Activated CD4-positive, CD25-positive, alpha-beta regulatory T cell treated with anti-CD3 and anti-CD28 coated beads, Interleukin-2, amount 50 U/mL, for 72 hours (primary cell): ENCODE results near the gene FADS1.

ENCODE experiments used
- DNase-seq: peaks from one replicate; pipeline ENCODE4 v3.0.0; 2021

FADS1 gene

DNA sequence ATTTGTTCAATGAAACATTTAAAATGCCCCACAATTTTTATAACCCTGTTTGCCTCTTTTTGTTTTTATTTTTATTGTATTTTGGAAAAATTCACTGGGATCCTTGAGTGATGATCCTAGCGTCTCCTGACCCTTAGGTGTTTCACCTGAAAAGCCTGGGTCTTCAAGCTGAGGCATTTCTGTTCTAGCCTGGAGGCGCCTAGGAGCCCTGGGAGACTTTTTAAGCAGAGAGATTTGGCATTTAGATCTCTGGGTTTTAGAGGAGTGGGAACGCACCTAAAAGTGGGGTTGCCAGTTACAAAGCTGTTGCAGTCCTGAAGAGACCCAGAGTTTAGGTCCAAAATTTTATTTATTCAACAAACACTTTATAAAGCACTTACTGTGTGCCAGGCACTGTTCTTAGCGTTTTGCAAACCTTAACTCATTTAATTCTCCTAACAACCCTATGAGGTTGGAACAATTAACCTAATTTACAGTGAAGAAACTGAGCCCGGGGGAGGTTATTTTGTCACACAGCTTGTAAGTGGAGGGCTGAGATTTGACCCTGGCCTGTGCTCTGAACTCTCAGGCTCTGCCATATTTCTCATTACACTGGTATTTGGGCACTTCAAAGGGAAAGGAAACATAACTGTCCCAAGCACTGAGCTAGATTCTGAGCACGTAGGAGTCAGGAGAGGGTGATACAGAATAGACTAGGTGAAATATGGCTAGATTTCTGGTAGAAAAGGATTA is 834 bp upstream of the FADS1 start:
- DNase-seq = no peak

DNA sequence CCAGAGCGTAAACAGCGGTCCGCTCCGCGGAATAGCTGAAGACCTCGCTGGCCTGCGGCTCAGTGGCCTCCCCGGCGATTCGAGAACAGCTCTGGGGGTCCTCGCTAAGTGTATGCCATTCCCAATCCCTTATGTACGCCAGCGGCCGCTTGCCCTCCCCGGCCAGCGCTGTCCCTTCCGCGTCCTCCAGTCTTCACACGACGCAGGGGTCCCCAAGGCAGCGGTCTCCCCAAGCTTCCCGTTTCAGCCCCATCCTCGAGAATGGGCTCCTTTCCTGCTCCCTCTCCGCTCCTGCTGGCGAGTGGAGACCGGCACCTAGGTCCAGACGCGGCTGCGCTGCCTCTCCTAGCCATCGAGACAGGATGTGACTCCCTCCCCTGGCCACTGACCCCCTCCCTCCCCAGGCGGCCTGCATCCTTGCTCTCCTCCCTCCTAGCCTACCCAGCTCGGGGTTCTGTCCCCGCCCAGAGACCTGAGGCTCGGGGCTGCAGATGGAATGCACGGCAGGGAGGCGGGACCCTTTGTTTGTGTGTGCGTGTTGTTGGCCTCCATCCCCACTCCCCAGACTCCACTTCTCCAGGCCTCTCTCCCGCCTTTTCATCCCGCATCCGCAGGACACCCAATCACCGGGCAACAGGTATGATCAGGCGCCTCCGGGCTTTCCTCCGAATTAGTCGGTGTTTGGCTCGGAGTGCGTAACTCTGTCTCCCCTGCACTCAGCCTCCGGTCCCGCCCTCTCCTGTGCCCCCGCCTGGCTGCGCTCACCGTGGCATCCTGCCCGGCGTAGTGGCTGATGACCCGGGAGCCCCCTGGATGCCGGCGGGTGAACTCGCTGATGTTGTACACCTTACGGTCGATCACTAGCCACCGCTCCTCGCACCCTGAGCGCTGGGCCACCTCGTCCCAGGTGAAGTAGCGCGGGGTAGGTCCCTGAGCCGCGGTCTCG is 740 bp downstream of the FADS1 start:
- DNase-seq = peak; percentile 61

DNA sequence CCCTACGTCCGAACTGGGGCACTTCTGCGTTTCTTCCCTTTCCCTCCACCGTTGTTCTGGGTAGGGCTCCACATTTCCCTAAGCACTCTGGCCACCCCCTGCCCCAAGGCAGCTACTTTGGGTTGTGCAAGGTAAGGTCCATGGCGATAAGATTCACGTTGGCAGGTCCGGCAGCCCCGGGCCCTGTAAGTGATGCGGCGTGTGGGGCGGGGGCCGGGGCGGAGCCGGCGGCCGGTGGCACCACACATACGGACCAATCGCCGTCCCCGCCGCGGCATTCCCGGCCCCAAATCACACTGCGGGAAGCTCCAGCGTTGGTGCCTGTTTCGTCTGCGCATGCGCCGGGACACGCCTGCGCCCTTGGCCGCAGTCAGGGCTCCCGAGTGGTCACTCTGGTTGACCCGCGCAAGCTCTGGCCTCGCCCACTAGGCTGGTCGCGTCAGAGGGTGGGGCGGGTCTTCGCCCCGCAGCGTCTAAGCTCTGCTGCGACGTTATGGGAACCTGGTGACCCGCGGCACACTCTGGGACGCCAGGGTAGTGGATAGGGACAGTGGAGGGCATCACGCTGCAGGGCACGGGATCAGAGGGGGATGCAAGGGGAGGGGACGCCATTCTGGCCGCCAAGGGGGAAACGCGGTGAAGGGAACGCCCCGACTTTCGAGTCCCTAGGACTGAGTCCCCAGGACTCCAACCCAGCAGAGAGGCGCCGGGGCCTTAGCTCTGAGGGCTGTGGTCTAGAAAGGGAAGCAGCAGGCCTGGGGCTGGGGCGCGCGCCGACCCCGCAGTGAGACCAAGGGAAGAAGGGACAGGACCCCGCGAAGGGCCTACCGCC is 1.6 kb downstream of the FADS1 start:
- peak; percentile 80 for DNase-seq

GRCh38 chr11:61814247-61814957 is 2.4 kb downstream of the FADS1 start:
- DNase-seq = no peak

DNA sequence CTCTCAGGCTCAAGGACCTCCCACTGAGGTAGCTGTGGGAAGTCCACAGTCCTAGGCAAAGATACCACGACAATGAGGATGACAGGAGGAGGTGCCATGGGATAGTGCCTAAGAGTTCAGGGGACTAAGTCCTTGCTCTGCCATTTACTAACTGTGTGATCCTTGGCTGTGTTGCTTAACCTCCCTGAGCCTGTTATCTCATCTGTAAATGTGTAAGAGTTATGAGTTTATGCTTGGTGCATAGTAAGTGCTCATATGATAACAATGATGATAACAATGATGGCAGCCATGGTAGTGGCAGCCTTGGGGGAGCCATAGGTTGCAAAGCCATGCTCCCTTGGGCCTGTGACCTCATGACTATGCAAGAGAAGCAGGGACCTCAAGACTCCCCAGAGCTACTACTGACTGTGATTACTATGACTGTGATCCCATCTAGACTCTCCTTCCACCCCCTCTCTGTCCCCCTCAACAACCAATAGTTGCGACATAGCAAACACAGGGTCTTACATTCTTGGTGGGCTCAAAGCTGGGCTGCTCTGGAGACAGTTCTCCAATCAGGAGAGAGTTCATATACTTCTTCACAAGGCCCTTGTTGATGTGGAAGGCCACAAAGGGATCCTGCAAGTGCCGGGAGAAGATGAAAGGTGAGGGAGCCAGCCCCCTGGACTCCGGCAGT is 3.9 kb downstream of the FADS1 start:
- DNase-seq = no peak

GRCh38 chr11:61811831-61812230 is 5.0 kb downstream of the FADS1 start:
- DNase-seq = no peak

- no peak for DNase-seq
These were observed 6.1 kb downstream of the FADS1 start for GRCh38 chr11:61810671-61811175.

- no peak for DNase-seq
These were observed 10.0 kb downstream of the FADS1 start for GRCh38 chr11:61806785-61807184.

- DNase-seq = no peak
These were observed 11.7 kb downstream of the FADS1 start for GRCh38 chr11:61805146-61805545.

- DNase-seq = no peak
These were observed 12.7 kb downstream of the FADS1 start for GRCh38 chr11:61803889-61804647.

- DNase-seq = no peak
These were observed 14.2 kb downstream of the FADS1 start for GRCh38 chr11:61802605-61803004.

- no peak for DNase-seq
These were observed 16.2 kb downstream of the FADS1 start for GRCh38 chr11:61800331-61801281.

DNA sequence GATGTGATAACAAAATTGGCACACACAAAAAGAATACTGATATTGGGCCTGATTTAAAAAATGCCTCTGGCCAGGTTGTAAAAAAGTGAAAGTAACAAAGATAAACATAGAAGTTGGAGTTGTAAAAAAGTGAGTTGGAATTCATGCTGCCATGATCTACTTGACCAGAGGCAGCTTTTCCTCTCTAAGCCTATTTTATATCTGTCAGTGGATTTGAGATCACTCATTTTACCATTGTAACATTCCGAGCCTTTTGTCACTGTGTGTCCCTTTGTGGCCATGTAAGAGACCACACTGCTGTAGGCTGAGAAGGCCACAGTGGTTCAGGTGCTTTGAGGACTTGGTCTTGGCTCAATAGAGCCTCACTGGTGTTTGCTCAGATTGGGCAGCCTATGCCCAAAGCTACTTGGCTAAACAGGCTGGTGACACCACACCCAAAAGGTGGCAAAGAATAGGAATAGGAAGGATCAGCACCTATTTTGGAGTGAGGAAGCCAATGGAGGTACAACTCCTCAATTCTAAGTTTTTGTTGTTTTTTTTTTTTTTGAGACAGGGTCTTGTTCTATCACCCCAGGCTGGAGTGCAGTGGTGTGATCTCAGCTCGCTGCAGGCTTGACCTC is 17.0 kb downstream of the FADS1 start:
- no peak for DNase-seq

DNA sequence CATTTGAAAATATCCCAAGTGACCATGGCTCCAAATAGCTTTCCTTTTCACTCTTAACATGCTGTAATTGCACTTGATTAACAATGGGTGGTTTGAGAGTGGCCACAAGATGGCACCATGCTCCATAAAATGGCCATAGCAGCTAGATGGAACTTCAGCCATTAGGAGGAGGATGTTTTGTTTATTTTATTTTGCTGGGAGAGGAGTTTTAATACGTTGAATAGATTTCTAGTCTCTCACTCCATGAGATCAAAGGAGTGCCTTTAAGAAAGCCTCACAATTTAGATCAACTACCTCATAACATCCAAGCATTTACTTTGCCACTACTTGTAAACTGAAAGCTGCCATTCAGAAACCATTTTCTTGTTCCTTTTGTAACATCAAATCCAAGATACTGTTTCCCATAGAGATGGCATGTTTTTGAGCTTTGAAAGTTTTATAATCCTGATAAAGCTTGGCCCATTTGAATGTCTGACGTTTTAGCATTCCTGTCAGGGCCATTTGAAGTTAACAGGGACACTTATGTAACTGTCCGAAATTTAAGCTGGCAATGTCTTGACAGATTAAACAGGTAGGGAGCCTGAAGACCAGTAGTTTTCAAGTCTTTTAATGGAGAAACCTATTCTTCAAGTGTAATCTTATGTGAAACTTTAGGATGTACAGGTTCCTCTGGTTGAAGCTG is 19.4 kb downstream of the FADS1 start:
- peak; percentile 57 for DNase-seq

DNA sequence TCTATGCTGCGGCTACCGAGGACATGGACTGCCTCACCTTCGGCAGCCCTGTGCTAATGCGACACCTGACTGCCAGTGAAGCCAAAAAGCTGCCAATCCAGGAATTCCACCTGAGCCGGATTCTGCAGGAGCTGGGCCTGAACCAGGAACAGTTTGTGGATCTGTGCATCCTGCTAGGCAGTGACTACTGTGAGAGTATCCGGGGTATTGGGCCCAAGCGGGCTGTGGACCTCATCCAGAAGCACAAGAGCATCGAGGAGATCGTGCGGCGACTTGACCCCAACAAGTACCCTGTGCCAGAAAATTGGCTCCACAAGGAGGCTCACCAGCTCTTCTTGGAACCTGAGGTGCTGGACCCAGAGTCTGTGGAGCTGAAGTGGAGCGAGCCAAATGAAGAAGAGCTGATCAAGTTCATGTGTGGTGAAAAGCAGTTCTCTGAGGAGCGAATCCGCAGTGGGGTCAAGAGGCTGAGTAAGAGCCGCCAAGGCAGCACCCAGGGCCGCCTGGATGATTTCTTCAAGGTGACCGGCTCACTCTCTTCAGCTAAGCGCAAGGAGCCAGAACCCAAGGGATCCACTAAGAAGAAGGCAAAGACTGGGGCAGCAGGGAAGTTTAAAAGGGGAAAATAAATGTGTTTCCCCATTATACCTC is 20.8 kb downstream of the FADS1 start:
- DNase-seq = no peak

DNA sequence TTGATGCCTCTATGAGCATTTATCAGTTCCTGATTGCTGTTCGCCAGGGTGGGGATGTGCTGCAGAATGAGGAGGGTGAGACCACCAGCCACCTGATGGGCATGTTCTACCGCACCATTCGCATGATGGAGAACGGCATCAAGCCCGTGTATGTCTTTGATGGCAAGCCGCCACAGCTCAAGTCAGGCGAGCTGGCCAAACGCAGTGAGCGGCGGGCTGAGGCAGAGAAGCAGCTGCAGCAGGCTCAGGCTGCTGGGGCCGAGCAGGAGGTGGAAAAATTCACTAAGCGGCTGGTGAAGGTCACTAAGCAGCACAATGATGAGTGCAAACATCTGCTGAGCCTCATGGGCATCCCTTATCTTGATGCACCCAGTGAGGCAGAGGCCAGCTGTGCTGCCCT is 21.3 kb downstream of the FADS1 start:
- no peak for DNase-seq

DNA sequence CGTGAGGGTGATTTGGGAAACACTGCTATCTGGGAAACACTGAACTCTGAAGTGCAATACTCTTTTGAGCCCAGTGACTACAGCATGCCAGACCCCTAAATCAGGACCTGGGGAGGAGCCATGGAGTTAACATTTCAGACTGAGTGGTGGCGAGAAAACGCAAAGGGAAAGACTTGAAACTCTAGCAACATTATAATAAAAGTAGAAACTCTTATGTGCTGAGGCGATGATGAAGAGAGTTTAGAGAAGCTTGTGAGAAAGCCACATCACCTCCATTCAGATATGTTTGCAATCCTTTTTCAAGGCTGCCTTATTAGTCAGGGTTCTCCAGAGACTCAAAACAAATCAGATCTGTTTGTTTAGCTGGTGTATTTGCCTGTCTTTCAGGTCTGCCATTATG is 22.2 kb downstream of the FADS1 start:
- DNase-seq = no peak

DNA sequence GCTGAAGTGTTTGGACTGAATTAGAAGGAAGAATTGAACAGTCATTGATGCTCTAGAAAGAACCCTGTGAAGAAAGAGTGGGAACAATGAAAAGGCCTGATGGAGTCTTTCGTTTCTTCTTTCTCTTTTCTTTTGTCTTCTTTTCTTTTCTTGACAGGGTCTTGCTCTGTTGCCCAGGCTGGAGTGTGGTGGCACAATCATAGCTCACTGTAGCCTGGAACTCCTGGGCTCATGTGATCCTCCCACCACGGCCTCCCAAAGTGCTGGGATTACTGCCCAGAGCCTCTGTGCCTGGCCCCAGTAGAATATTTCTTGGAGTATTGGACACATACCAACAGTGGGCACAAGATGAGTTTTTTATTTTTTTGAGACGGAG is 23.0 kb downstream of the FADS1 start:
- DNase-seq = no peak
